Bronchial epithelial cell (primary cell): Measurements from ENCODE around the gene MROH9. TPM values are rescaled to one million over a fixed set of nuclear protein-coding genes. Genes with fewer than 3 reads are reported as not detected.

Experiments
- DNase-seq: peaks from one replicate; pipeline ENCODE4 v3.0.0-alpha.2; 2010; ENCODE audit warnings: low read depth
- FAIRE-seq: peaks from 2 replicates; lab custom pipeline; 2011; peaks lifted over from hg19 to GRCh38; lab: Jason Lieb, UNC
- H3K27me3 ChIP-seq: 2 replicates; pipeline ENCODE4 v1.5.1; 2011; ENCODE audit warnings: low read length; ENCODE audit not compliant: control insufficient read depth, insufficient read depth
- H3K36me3 ChIP-seq: 2 replicates; pipeline ENCODE4 v1.5.1; 2011; ENCODE audit warnings: low read length; ENCODE audit not compliant: control insufficient read depth, insufficient read depth
- H3K4me3 ChIP-seq: 2 replicates; pipeline ENCODE4 v1.5.1; 2011; ENCODE audit warnings: mild to moderate bottlenecking, low read depth, low read length, control low read depth
- CTCF ChIP-seq: IDR thresholded peaks from 2 replicates; pipeline ENCODE4 v1.5.1; 2011; ENCODE audit warnings: mild to moderate bottlenecking, moderate library complexity, low read length, control low read depth, inconsistent platforms; ENCODE audit not compliant: insufficient read depth, severe bottlenecking
- total RNA-seq: library from RNA; depleted of rRNA; stranded (reverse); fragments of >200 nt; gene quantifications from 2 replicates; pipeline ENCODE4 v1.2.1, GENCODE V29; 2014

The MROH9 gene
- total RNA-seq, 1 donor from 2014 or later: not detected

GRCh38 chr1:171084091-171084490 lies 148.8 kb downstream of the MROH9 start:
- FAIRE-seq: peak; percentile 32
- no peak for DNase-seq
- no peaks in the 10 kb centered on the region for H3K36me3 ChIP-seq
- no peak for TF ChIP-seq CTCF
- no peaks in the 10 kb centered on the region for H3K27me3 ChIP-seq
- H3K4me3 ChIP-seq: no peak overlapping the region

GRCh38 chr1:171084870-171085269 lies 149.5 kb downstream of the MROH9 start:
- Histone ChIP-seq H3K4me3 (no peak overlapping the region), H3K27me3 (no peaks in the 10 kb centered on the region), H3K36me3 (no peaks in the 10 kb centered on the region)
- FAIRE-seq: no peak
- no peak for TF ChIP-seq CTCF
- no peak for DNase-seq

- no peak for TF ChIP-seq CTCF
- Histone ChIP-seq H3K27me3 (no peaks in the 10 kb centered on the region), H3K36me3 (no peaks in the 10 kb centered on the region), H3K4me3 (no peak overlapping the region)
- DNase-seq (no peak), FAIRE-seq (no peak)
These were observed 152.6 kb downstream of the MROH9 start for GRCh38 chr1:171087896-171088295.

- H3K36me3 ChIP-seq: no peaks in the 10 kb centered on the region
- no peaks in the 10 kb centered on the region for H3K27me3 ChIP-seq
- no peak for TF ChIP-seq CTCF
- no peak for DNase-seq
- FAIRE-seq: no peak
- no peak within 1 kb of the TSS for H3K4me3 ChIP-seq
These were observed 155.3 kb downstream of the MROH9 start, which contains the start of gene FMO3 for GRCh38 chr1:171090604-171091003. Gene FMO3, plus strand, starts transcription at chr1:171090905. Its CDS starts 1,754 bp downstream, at chr1:171092659.

GRCh38 chr1:171103862-171104261 lies 168.5 kb downstream of the MROH9 start:
- FAIRE-seq: no peak
- no peak overlapping the region for H3K4me3 ChIP-seq

More at GRCh38 chr1:171103862-171104261, 168.5 kb downstream of the MROH9 start:
- Histone ChIP-seq H3K36me3 (no peaks in the 10 kb centered on the region), H3K27me3 (no peaks in the 10 kb centered on the region)
- DNase-seq: no peak
- no peak for TF ChIP-seq CTCF
